HepG2 (cell line): ENCODE data around the gene LIMA1.

Experiments used
- EEA1 ChIP-seq: sonication (generic); formaldehyde crosslinking; IDR thresholded peaks from 2 replicates; pipeline ENCODE4 v1.5.1; 2020; ENCODE audit warnings: mild to moderate bottlenecking, missing genetic modification reagents, borderline replicate concordance
- MEF2D ChIP-seq: sonication (generic); formaldehyde crosslinking; IDR thresholded peaks from 2 replicates; pipeline ENCODE4 v1.5.1; 2020; ENCODE audit warnings: mild to moderate bottlenecking, missing genetic modification reagents

- TF ChIP-seq MEF2D (CRISPR knock-in tag) (no peak), EEA1 (CRISPR knock-in tag) (no peak)
Measured at GRCh38 chr12:50252977-50253602, 30.2 kb downstream of the LIMA1 start.
